ENCODE data around the gene SSTR4.

DNA sequence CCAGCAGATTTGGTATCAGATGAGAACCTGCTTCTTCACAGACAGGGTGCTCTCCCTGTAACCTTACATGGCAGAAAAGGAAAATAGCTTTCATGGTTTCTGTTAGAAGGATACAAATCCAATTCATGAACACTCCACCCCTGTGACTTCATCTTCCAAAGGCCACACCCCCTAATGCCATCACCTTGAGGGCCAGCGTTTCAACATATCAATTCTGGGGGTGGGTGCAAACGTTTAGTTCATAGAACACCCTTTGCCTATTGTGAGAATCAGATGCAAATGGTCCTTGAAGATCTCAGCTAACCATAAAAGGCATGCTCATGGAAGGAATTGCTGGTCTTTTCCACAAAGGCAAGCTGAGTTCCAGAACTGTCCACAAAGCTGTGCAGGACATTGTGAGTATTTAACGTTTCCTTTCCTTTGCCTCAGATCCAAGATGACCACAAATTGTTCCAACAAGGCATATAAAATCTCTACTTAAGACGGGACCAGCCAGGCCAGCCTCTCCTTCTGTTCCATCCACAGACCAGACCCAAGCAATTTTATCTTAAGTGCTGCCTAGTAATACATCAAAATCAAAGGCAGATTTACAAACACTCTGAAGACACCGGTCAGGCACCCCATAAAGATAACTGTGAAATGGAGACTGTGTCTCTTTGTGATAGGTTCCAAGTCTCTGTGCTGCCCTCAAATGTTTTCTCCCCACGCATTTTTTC lies 34.7 kb upstream of the SSTR4 start:
- no peak for TF ChIP-seq POLR2A (IDR thresholded peaks at IDR 0.05)
- TF ChIP-seq, protein P1, sequence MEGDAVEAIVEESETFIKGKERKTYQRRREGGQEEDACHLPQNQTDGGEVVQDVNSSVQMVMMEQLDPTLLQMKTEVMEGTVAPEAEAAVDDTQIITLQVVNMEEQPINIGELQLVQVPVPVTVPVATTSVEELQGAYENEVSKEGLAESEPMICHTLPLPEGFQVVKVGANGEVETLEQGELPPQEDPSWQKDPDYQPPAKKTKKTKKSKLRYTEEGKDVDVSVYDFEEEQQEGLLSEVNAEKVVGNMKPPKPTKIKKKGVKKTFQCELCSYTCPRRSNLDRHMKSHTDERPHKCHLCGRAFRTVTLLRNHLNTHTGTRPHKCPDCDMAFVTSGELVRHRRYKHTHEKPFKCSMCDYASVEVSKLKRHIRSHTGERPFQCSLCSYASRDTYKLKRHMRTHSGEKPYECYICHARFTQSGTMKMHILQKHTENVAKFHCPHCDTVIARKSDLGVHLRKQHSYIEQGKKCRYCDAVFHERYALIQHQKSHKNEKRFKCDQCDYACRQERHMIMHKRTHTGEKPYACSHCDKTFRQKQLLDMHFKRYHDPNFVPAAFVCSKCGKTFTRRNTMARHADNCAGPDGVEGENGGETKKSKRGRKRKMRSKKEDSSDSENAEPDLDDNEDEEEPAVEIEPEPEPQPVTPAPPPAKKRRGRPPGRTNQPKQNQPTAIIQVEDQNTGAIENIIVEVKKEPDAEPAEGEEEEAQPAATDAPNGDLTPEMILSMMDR (IDR thresholded peaks at IDR 0.05) = no peak

All from Peyer's patch (tissue), 4 donors.